CD8-positive, alpha-beta memory T cell (primary cell): ENCODE measurements around the gene KLHDC8B. TPM values are rescaled to one million over a fixed set of nuclear protein-coding genes. Genes with fewer than 3 reads are reported as not detected.

ENCODE experiments used
- CTCF ChIA-PET: fragments of 350-600 bp; sonication (Branson Sonifier 250); formaldehyde crosslinking; loops from one replicate; lab custom pipeline; 2021; ENCODE audit warnings: antibody characterized with exemption; lab: Charles Lee
- POLR2A ChIA-PET: fragments of 350-600 bp; sonication (Branson Sonifier 250); formaldehyde crosslinking; loops from one replicate; lab custom pipeline; 2021; ENCODE audit warnings: antibody characterized with exemption; lab: Charles Lee
- DNase-seq, 5 donors: peaks; one replicate each; pipeline versions ENCODE4 v3.0.0 to v3.0.0-alpha.2; 2020 to 2022; ENCODE audit warnings: mixed read lengths in 1 of 5
- H3K27ac ChIP-seq: one replicate; pipeline ENCODE4 v1.7.0; 2013; ENCODE audit warnings: low read depth, mild to moderate bottlenecking, low read length, moderate library complexity
- H3K27me3 ChIP-seq: 2 replicates; pipeline ENCODE4 v1.7.0; 2013; ENCODE audit warnings: low read length, mild to moderate bottlenecking; ENCODE audit not compliant: insufficient read depth, poor library complexity, severe bottlenecking
- H3K36me3 ChIP-seq: 2 replicates; pipeline ENCODE4 v1.7.0; 2013; ENCODE audit warnings: mild to moderate bottlenecking, low read length, moderate library complexity; ENCODE audit not compliant: insufficient read depth
- H3K4me1 ChIP-seq: 2 replicates; pipeline ENCODE4 v1.7.0; 2013; ENCODE audit warnings: mild to moderate bottlenecking, low read length, moderate library complexity; ENCODE audit not compliant: insufficient read depth
- H3K4me3 ChIP-seq: 2 replicates; pipeline ENCODE4 v1.7.0; 2013; ENCODE audit warnings: mild to moderate bottlenecking, low read length
- H3K9me3 ChIP-seq: 2 replicates; pipeline ENCODE4 v1.7.0; 2013; ENCODE audit warnings: mild to moderate bottlenecking, low read length
- H3K27ac Mint-ChIP-seq, 8 donors: one replicate each; pipeline ENCODE4 v1.8.0; 2020 to 2021; ENCODE audit warnings: mixed read lengths in 8 of 8, mild to moderate bottlenecking in 6 of 8, inconsistent platforms in 3 of 8, moderate library complexity in 3 of 8
- H3K27me3 Mint-ChIP-seq, 2 donors: one replicate each; pipeline ENCODE4 v1.8.0; 2020 to 2021; ENCODE audit warnings: mixed read lengths in 2 of 2, mild to moderate bottlenecking in 1 of 2, moderate library complexity in 1 of 2
- H3K36me3 Mint-ChIP-seq, 3 donors: one replicate each; pipeline ENCODE4 v1.8.0; 2020 to 2021; ENCODE audit warnings: mixed read lengths in 3 of 3, inconsistent platforms in 1 of 3, mild to moderate bottlenecking in 1 of 3
- H3K4me1 Mint-ChIP-seq, 3 donors: one replicate each; pipeline ENCODE4 v1.8.0; 2020 to 2021; ENCODE audit warnings: mixed read lengths in 3 of 3, inconsistent platforms in 1 of 3, mild to moderate bottlenecking in 1 of 3
- H3K4me3 Mint-ChIP-seq, 7 donors: one replicate each; pipeline ENCODE4 v1.8.0; 2020 to 2021; ENCODE audit warnings: mixed read lengths in 7 of 7, mild to moderate bottlenecking in 6 of 7, moderate library complexity in 4 of 7, inconsistent platforms in 2 of 7
- H3K9me3 Mint-ChIP-seq, 5 donors: one replicate each; pipeline ENCODE4 v1.8.0; 2020 to 2022; ENCODE audit warnings: mixed read lengths in 5 of 5, mild to moderate bottlenecking in 3 of 5, moderate library complexity in 2 of 5, inconsistent platforms in 1 of 5
- polyA plus RNA-seq: library from polyadenylated mRNA; unstranded; fragments of 300-500 nt; fragmentation: Illumina TruSeq; gene quantifications from one replicate; pipeline ENCODE4 v1.2.3, GENCODE V29; 2021
- total RNA-seq, 2 experiments: library from RNA; stranded (reverse); gene quantifications; one replicate each; pipeline ENCODE4 v1.2.3, GENCODE V29; 2021

The KLHDC8B gene
- total and polyA plus RNA-seq, 3 experiments from 2014 or later = 3.0 to 4.1 (median 3.5) TPM

GRCh38 chr3:49140080-49140479, 31.3 kb upstream of the KLHDC8B start:
- DNase-seq = no peak
- H3K27ac Mint-ChIP-seq = no peak overlapping the region
- Histone ChIP-seq H3K36me3 (no peaks in the 10 kb centered on the region), H3K4me1 (no peaks in the 10 kb centered on the region), H3K9me3 (no peaks in the 10 kb centered on the region), H3K4me3 (no peak overlapping the region), H3K27me3 (no peaks in the 10 kb centered on the region), H3K27ac (no peak overlapping the region)
- ChIA-PET POLR2A (no interaction called here), CTCF (no interaction called here)
- H3K4me1 Mint-ChIP-seq = no peaks in the 10 kb centered on the region
- peaks cover 0 to 12% (median 6%) of the 10 kb centered on the region in 5 donors for H3K9me3 Mint-ChIP-seq
- H3K27me3 Mint-ChIP-seq = peaks cover 21 to 29% of the 10 kb centered on the region in 2 donors
- H3K36me3 Mint-ChIP-seq = peaks cover 0 to 11% (median 0%) of the 10 kb centered on the region in 3 donors
- no peak overlapping the region for H3K4me3 Mint-ChIP-seq

GRCh38 chr3:49148159-49148558, 23.2 kb upstream of the KLHDC8B start:
- H3K9me3 ChIP-seq = no peaks in the 10 kb centered on the region
- Mint-ChIP-seq H3K4me3 (no peak overlapping the region), H3K27ac (peak overlapping the region in 1 of 8 donors; percentile 47), H3K9me3 (no peaks in the 10 kb centered on the region), H3K36me3 (no peaks in the 10 kb centered on the region), H3K4me1 (no peaks in the 10 kb centered on the region), H3K27me3 (no peaks in the 10 kb centered on the region)
- no peaks in the 10 kb centered on the region for H3K36me3 ChIP-seq
- H3K27ac ChIP-seq = no peak overlapping the region
- DNase-seq = no peak
- ChIA-PET POLR2A (no interaction called here), CTCF (no interaction called here)
- no peaks in the 10 kb centered on the region for H3K4me1 ChIP-seq
- H3K27me3 ChIP-seq = no peaks in the 10 kb centered on the region
- H3K4me3 ChIP-seq = no peak overlapping the region

- no peaks in the 10 kb centered on the region for H3K36me3 ChIP-seq
- H3K9me3 ChIP-seq = no peaks in the 10 kb centered on the region
- no peaks in the 10 kb centered on the region for H3K4me1 Mint-ChIP-seq
Measured at GRCh38 chr3:49151610-49152009, 19.8 kb upstream of the KLHDC8B start.

GRCh38 chr3:49153349-49153912, 18.0 kb upstream of the KLHDC8B start:
- H3K27me3 Mint-ChIP-seq = no peaks in the 10 kb centered on the region
- POLR2A ChIA-PET = no interaction called here
- CTCF ChIA-PET = interaction anchor here (0.9 kb wide), 2 partner anchors 17 to 166 kb away, joined by 3 to 5 read pairs; partner anchors contain the start of gene KLHDC8B
- peaks cover 0 to 4% (median 0%) of the 10 kb centered on the region in 3 donors for H3K4me1 Mint-ChIP-seq
- no peak overlapping the region for H3K4me3 ChIP-seq
- H3K4me3 Mint-ChIP-seq = no peak overlapping the region
- DNase-seq = no peak
- H3K27ac Mint-ChIP-seq = peak overlapping the region in 1 of 8 donors; percentile 60
- H3K36me3 Mint-ChIP-seq = no peaks in the 10 kb centered on the region
- H3K9me3 Mint-ChIP-seq = no peaks in the 10 kb centered on the region
- no peaks in the 10 kb centered on the region for H3K9me3 ChIP-seq
- no peaks in the 10 kb centered on the region for H3K36me3 ChIP-seq
- H3K4me1 ChIP-seq = no peaks in the 10 kb centered on the region
- H3K27me3 ChIP-seq = no peaks in the 10 kb centered on the region
- no peak overlapping the region for H3K27ac ChIP-seq

More at GRCh38 chr3:49151610-49152009, 19.8 kb upstream of the KLHDC8B start:
- DNase-seq = no peak
- ChIA-PET POLR2A (no interaction called here), CTCF (no interaction called here)
- Mint-ChIP-seq H3K27ac (peak overlapping the region in 1 of 8 donors; percentile 32), H3K4me3 (no peak overlapping the region), H3K27me3 (no peaks in the 10 kb centered on the region), H3K36me3 (no peaks in the 10 kb centered on the region), H3K9me3 (no peaks in the 10 kb centered on the region)
- H3K27me3 ChIP-seq = no peaks in the 10 kb centered on the region
- H3K4me3 ChIP-seq = no peak overlapping the region
- no peak overlapping the region for H3K27ac ChIP-seq
- no peaks in the 10 kb centered on the region for H3K4me1 ChIP-seq

GRCh38 chr3:49157289-49157688, 14.1 kb upstream of the KLHDC8B start:
- H3K36me3 Mint-ChIP-seq = peaks cover 0 to 8% (median 0%) of the 10 kb centered on the region in 3 donors
- Histone ChIP-seq H3K27me3 (no peaks in the 10 kb centered on the region), H3K4me1 (no peaks in the 10 kb centered on the region), H3K27ac (no peak overlapping the region), H3K9me3 (no peaks in the 10 kb centered on the region), H3K36me3 (no peaks in the 10 kb centered on the region), H3K4me3 (no peak overlapping the region)
- ChIA-PET POLR2A (interaction anchor here (0.6 to 0.9 kb wide), 2 partner anchors 64 to 620 kb away, joined by 3 read pairs; partner anchors contain the start of gene QRICH1), CTCF (interaction anchor here (0.8 to 5.1 kb wide), 7 partner anchors 13 to 173 kb away, joined by 4 to 21 read pairs (median 5); partner anchors contain the start of genes IMPDH2, KLHDC8B, P4HTM and USP19)
- H3K27ac Mint-ChIP-seq = peak overlapping the region in 2 of 8 donors; percentile 6 to 61
- no peaks in the 10 kb centered on the region for H3K27me3 Mint-ChIP-seq
- no peak for DNase-seq
- no peak overlapping the region for H3K4me3 Mint-ChIP-seq
- H3K4me1 Mint-ChIP-seq = peaks cover 0 to 7% (median 4%) of the 10 kb centered on the region in 3 donors
- no peaks in the 10 kb centered on the region for H3K9me3 Mint-ChIP-seq

GRCh38 chr3:49158103-49158709, 13.2 kb upstream of the KLHDC8B start:
- H3K27ac Mint-ChIP-seq = peak overlapping the region in 6 of 8 donors; percentile 2 to 98 (median 40)
- ChIA-PET POLR2A (interaction anchor here (1.0 kb wide), 1 partner anchor 37 kb away, joined by 3 read pairs; the partner anchor contains the start of gene USP19), CTCF (interaction anchor here (0.8 to 5.1 kb wide), 8 partner anchors 13 to 356 kb away, joined by 3 to 21 read pairs (median 5); partner anchors contain the start of genes IMPDH2, KLHDC8B, QRICH1 and USP19)
- H3K27me3 Mint-ChIP-seq = no peaks in the 10 kb centered on the region
- H3K36me3 Mint-ChIP-seq = peaks cover 0 to 13% (median 0%) of the 10 kb centered on the region in 3 donors
- H3K4me3 ChIP-seq = no peak overlapping the region
- H3K9me3 Mint-ChIP-seq = no peaks in the 10 kb centered on the region
- no peaks in the 10 kb centered on the region for H3K36me3 ChIP-seq
- peak overlapping the region in 1 of 7 donors; percentile 2 for H3K4me3 Mint-ChIP-seq
- no peaks in the 10 kb centered on the region for H3K4me1 ChIP-seq
- no peaks in the 10 kb centered on the region for H3K27me3 ChIP-seq
- peaks cover 0 to 12% (median 4%) of the 10 kb centered on the region in 3 donors for H3K4me1 Mint-ChIP-seq
- no peaks in the 10 kb centered on the region for H3K9me3 ChIP-seq
- no peak overlapping the region for H3K27ac ChIP-seq
- DNase-seq = peak; percentile 36 to 78 (median 49)

GRCh38 chr3:49158792-49159191, 12.6 kb upstream of the KLHDC8B start:
- Histone ChIP-seq H3K27ac (no peak overlapping the region), H3K27me3 (no peaks in the 10 kb centered on the region), H3K36me3 (no peaks in the 10 kb centered on the region), H3K4me3 (no peak overlapping the region), H3K9me3 (no peaks in the 10 kb centered on the region), H3K4me1 (no peaks in the 10 kb centered on the region)
- Mint-ChIP-seq H3K9me3 (no peaks in the 10 kb centered on the region), H3K4me3 (no peak overlapping the region), H3K27ac (peak overlapping the region in 3 of 8 donors; percentile 36 to 86 (median 47)), H3K4me1 (peaks cover 2 to 15% (median 7%) of the 10 kb centered on the region in 3 donors), H3K36me3 (peaks cover 0 to 19% (median 0%) of the 10 kb centered on the region in 3 donors), H3K27me3 (no peaks in the 10 kb centered on the region)
- POLR2A ChIA-PET = interaction anchor here (1.0 kb wide), 1 partner anchor 38 kb away, joined by 3 read pairs; the partner anchor contains the start of gene USP19
- CTCF ChIA-PET = interaction anchor here (1.3 to 5.1 kb wide), 7 partner anchors 12 to 355 kb away, joined by 3 to 21 read pairs (median 5); partner anchors contain the start of genes IMPDH2, KLHDC8B, QRICH1 and USP19
- DNase-seq = no peak
